B cell (primary cell): ENCODE measurements around the gene GRK6.

Source experiments
- CTCF ChIP-seq: fragments of 200-600 bp; IDR thresholded peaks from one replicate; pipeline ENCODE4 v1.8.0; 2022; ENCODE audit warnings: antibody characterized with exemption, mild to moderate bottlenecking
- EZH2 ChIP-seq: IDR thresholded peaks from 2 replicates; pipeline ENCODE4 v1.6.1; 2012; ENCODE audit warnings: borderline replicate concordance, low read depth, mild to moderate bottlenecking, moderate library complexity, low read length; ENCODE audit not compliant: insufficient read depth, poor library complexity, severe bottlenecking

- TF ChIP-seq CTCF (no peak), EZH2 (no peak)
Observed at GRCh38 chr5:177385720-177386119, 40.8 kb upstream of the GRK6 start.
